ENCODE results near the gene LRFN2. TPM values are rescaled to one million over a fixed set of nuclear protein-coding genes. Genes with fewer than 3 reads are reported as not detected.

Gene LRFN2
- polyA plus RNA-seq, 3 donors from 2014 or later, result 0.67 to 1.8 (median 0.87) TPM

- Mint-ChIP-seq H3K36me3 (no peaks in the 10 kb centered on the region), H3K27ac (peak overlapping the region in 2 of 6 donors; percentile 64 to 85), H3K27me3 (ENCODE audit: low read depth in 3 of 3) (peaks cover 7 to 17% (median 9%) of the 10 kb centered on the region in 3 donors), H3K9me3 (no peaks in the 10 kb centered on the region), H3K4me1 (peaks cover 0 to 44% of the 10 kb centered on the region in 2 donors), H3K4me3 (peak overlapping the region; percentile 67 to 95 (median 90))
- no peak for DNase-seq
These were observed 4.3 kb downstream of the LRFN2 start for GRCh38 chr6:40582892-40583291.

DNA sequence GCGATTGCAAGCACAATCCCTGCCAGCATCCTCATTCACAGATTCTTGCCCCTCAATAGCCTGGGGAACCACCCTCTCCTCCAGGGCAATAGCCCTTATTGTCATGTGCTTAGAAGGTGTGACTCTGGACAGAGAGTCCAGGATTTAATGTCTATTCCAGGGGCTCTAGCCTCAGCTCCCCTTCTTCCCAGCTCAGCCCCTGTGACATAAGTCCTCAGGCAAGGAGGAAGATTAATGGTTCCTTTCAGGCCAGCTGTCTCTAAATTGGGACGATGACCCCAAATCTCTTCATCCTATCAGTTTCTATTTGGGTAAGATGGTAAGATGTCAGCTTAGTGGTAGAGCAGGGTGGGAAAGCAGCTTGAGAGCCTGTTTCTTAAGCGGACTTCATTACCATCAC lies 8.1 kb downstream of the LRFN2 start:
- Mint-ChIP-seq H3K27ac (no peak overlapping the region), H3K9me3 (no peaks in the 10 kb centered on the region), H3K27me3 (ENCODE audit: low read depth in 3 of 3) (peaks cover 0 to 4% (median 1%) of the 10 kb centered on the region in 3 donors), H3K36me3 (no peaks in the 10 kb centered on the region), H3K4me1 (peaks cover 0 to 14% of the 10 kb centered on the region in 2 donors), H3K4me3 (no peak overlapping the region)
- no peak for DNase-seq

GRCh38 chr6:40577672-40578071 lies 9.5 kb downstream of the LRFN2 start:
- no peaks in the 10 kb centered on the region for H3K9me3 Mint-ChIP-seq
- H3K4me3 Mint-ChIP-seq, result no peak overlapping the region
- H3K4me1 Mint-ChIP-seq, result peaks cover 0 to 1% of the 10 kb centered on the region in 2 donors

GRCh38 chr6:40573221-40573620 lies 13.9 kb downstream of the LRFN2 start:
- H3K4me1 Mint-ChIP-seq, result peaks cover 7 to 14% of the 10 kb centered on the region in 2 donors
- peaks cover 1 to 2% (median 2%) of the 10 kb centered on the region in 3 donors for H3K27me3 Mint-ChIP-seq (ENCODE audit: low read depth in 3 of 3)
- H3K36me3 Mint-ChIP-seq, result no peaks in the 10 kb centered on the region
- H3K9me3 Mint-ChIP-seq, result no peaks in the 10 kb centered on the region
- H3K4me3 Mint-ChIP-seq, result no peak overlapping the region
- DNase-seq, result no peak
- H3K27ac Mint-ChIP-seq, result no peak overlapping the region

More at GRCh38 chr6:40577672-40578071, 9.5 kb downstream of the LRFN2 start:
- no peak for DNase-seq
- H3K27me3 Mint-ChIP-seq (ENCODE audit: low read depth in 3 of 3), result peaks cover 0 to 2% (median 1%) of the 10 kb centered on the region in 3 donors
- no peak overlapping the region for H3K27ac Mint-ChIP-seq
- H3K36me3 Mint-ChIP-seq, result no peaks in the 10 kb centered on the region

DNA sequence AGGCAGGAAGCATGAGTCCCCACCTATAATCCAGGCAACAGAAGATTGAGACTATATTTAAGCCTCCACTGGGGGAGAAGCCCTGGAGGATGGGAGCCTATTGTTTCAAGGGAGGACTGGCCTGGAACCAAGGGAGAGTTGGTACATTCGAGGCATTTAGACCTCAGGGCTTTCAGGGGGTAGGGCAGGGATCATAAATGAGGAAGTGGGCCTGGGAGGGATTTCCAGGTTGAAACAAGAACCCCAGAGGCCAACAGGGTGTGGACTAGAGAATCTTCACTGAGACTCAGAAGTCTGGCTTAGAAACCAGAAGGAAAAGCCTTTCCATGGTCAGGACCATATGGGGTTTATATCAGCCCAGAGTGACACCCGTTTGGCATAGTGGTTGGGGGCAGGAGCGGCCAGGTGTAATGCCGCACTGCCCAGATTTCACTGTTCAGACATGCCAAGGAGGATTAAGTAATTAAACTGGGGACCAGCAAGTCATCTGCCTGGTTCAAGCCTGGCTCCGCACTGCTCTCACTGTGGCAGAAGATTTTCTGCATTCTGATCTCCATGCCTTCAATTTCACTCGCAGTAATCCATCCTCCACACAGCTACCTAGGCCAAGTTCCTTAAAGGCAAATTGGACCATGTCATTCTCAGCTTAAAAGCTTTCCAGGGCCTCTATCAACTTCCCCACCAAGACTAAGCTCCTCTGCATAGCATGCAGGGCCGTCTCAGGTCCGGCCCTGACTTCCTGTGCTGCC lies 17.8 kb downstream of the LRFN2 start:
- H3K36me3 Mint-ChIP-seq, result no peaks in the 10 kb centered on the region
- H3K9me3 Mint-ChIP-seq, result no peaks in the 10 kb centered on the region
- peaks cover 12 to 31% of the 10 kb centered on the region in 2 donors for H3K4me1 Mint-ChIP-seq
- H3K4me3 Mint-ChIP-seq, result no peak overlapping the region
- peak overlapping the region in 2 of 6 donors; percentile 22 to 44 for H3K27ac Mint-ChIP-seq
- H3K27me3 Mint-ChIP-seq (ENCODE audit: low read depth in 3 of 3), result peaks cover 0 to 7% (median 4%) of the 10 kb centered on the region in 3 donors
- DNase-seq, result no peak

DNA sequence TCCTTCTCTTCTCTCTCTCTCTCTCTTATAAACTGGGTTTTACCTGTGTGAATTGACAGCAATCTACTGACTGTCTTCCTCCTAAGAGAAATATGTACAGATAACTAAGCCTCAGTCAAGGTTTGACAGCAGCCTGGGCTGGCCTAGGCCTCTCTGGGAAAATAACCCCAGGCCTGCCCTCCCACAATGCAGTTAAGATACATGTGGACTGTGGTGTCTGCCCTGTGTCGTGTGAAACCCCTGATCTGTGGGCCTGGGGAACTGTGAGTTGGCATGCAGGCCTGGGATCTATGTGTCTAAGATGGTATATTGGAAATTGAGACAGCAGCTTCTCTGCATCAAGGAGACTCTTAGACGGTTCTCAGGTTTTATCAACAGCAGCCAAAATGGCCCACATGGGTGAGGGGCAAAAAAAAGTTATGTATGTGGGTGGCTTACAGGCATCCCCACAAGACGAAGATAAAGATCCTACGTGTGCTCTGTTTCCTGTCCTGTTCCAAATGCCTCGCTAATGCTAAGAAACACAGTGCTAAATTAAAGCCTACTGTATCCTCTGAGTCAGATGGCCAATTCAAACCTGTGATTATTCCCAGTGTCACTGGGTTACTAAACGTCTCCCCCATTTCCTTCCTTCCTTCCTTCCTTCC lies 19.0 kb downstream of the LRFN2 start:
- Mint-ChIP-seq H3K27ac (peak overlapping the region in 1 of 6 donors; percentile 10), H3K36me3 (no peaks in the 10 kb centered on the region), H3K9me3 (no peaks in the 10 kb centered on the region), H3K4me1 (peaks cover 13 to 38% of the 10 kb centered on the region in 2 donors), H3K4me3 (no peak overlapping the region), H3K27me3 (ENCODE audit: low read depth in 3 of 3) (peaks cover 0 to 7% (median 4%) of the 10 kb centered on the region in 3 donors)
- no peak for DNase-seq

GRCh38 chr6:40563111-40563510 lies 24.1 kb downstream of the LRFN2 start:
- DNase-seq, result no peak
- Mint-ChIP-seq H3K4me3 (no peak overlapping the region), H3K4me1 (peaks cover 8 to 22% of the 10 kb centered on the region in 2 donors), H3K27ac (no peak overlapping the region), H3K36me3 (no peaks in the 10 kb centered on the region), H3K27me3 (ENCODE audit: low read depth in 3 of 3) (peaks cover 2 to 6% (median 5%) of the 10 kb centered on the region in 3 donors), H3K9me3 (no peaks in the 10 kb centered on the region)

- Mint-ChIP-seq H3K27me3 (ENCODE audit: low read depth in 3 of 3) (peaks cover 2% of the 10 kb centered on the region in 3 donors), H3K27ac (no peak overlapping the region), H3K36me3 (no peaks in the 10 kb centered on the region), H3K4me1 (peaks cover 0 to 4% of the 10 kb centered on the region in 2 donors), H3K4me3 (no peak overlapping the region), H3K9me3 (no peaks in the 10 kb centered on the region)
- no peak for DNase-seq
These were observed 28.1 kb downstream of the LRFN2 start for GRCh38 chr6:40559056-40559455.

GRCh38 chr6:40558102-40558501 lies 29.1 kb downstream of the LRFN2 start:
- Mint-ChIP-seq H3K4me3 (no peak overlapping the region), H3K27me3 (ENCODE audit: low read depth in 3 of 3) (peaks cover 2% of the 10 kb centered on the region in 3 donors), H3K9me3 (no peaks in the 10 kb centered on the region), H3K36me3 (no peaks in the 10 kb centered on the region), H3K27ac (no peak overlapping the region), H3K4me1 (no peaks in the 10 kb centered on the region)
- no peak for DNase-seq

DNA sequence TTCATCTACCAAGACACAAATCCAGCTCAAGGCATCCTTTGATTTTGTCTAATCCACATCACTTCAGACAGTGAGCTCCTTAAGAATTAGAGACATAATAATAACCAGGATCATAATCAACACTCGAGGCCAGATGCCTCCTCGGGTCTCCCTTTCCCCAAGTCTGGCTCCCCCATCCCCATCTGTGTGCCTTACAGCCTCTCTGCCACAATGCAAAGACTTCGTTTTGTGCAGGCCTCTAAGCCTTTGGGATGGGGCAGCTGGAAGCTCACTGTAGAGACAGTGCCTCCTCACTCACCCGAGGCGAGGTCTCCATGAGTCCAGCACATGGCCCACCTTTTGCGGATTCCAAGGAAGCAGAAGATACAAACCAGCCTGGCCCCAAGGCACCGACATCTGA lies 30.3 kb downstream of the LRFN2 start:
- no peak overlapping the region for H3K4me3 Mint-ChIP-seq
- H3K27ac Mint-ChIP-seq, result peak overlapping the region in 1 of 6 donors; percentile 41
- H3K9me3 Mint-ChIP-seq, result no peaks in the 10 kb centered on the region
- peaks cover 0 to 2% (median 2%) of the 10 kb centered on the region in 3 donors for H3K27me3 Mint-ChIP-seq (ENCODE audit: low read depth in 3 of 3)
- H3K36me3 Mint-ChIP-seq, result no peaks in the 10 kb centered on the region
- DNase-seq, result no peak
- H3K4me1 Mint-ChIP-seq, result no peaks in the 10 kb centered on the region

DNA sequence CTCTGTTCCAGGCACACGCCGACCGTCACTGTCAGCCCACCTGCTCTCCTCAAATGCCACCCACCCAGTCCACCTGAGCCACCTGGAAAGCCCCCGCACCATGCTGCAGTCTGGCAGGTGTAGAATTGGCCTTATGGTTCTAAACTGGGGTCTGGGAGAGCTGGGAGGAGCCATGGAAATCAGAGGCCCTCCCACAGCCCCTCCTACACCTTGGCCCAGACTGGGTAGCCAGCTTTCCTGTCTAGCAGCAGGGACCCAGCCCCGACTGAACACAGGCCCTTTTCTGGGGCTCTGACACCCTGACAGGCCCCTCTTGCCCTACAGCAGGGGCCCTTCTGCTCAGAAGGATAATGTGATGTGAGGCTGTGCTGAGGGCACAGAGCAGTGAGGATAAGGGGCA lies 31.1 kb downstream of the LRFN2 start:
- H3K9me3 Mint-ChIP-seq, result no peaks in the 10 kb centered on the region
- no peak for DNase-seq
- no peak overlapping the region for H3K4me3 Mint-ChIP-seq
- H3K36me3 Mint-ChIP-seq, result no peaks in the 10 kb centered on the region
- H3K27ac Mint-ChIP-seq, result no peak overlapping the region
- peaks cover 0 to 2% (median 0%) of the 10 kb centered on the region in 3 donors for H3K27me3 Mint-ChIP-seq (ENCODE audit: low read depth in 3 of 3)
- H3K4me1 Mint-ChIP-seq, result no peaks in the 10 kb centered on the region

GRCh38 chr6:40555092-40555491 lies 32.1 kb downstream of the LRFN2 start:
- H3K4me3 Mint-ChIP-seq, result no peak overlapping the region
- H3K9me3 Mint-ChIP-seq, result no peaks in the 10 kb centered on the region
- H3K27ac Mint-ChIP-seq, result no peak overlapping the region
- no peaks in the 10 kb centered on the region for H3K27me3 Mint-ChIP-seq (ENCODE audit: low read depth in 3 of 3)
- DNase-seq, result no peak
- no peaks in the 10 kb centered on the region for H3K36me3 Mint-ChIP-seq
- H3K4me1 Mint-ChIP-seq, result peaks cover 0 to 5% of the 10 kb centered on the region in 2 donors

- no peaks in the 10 kb centered on the region for H3K36me3 Mint-ChIP-seq
- no peaks in the 10 kb centered on the region for H3K27me3 Mint-ChIP-seq (ENCODE audit: low read depth in 3 of 3)
- no peaks in the 10 kb centered on the region for H3K9me3 Mint-ChIP-seq
- no peak overlapping the region for H3K4me3 Mint-ChIP-seq
- peaks cover 0 to 7% of the 10 kb centered on the region in 2 donors for H3K4me1 Mint-ChIP-seq
- H3K27ac Mint-ChIP-seq, result no peak overlapping the region
- DNase-seq, result no peak
These were observed 34.2 kb downstream of the LRFN2 start for GRCh38 chr6:40552941-40553340.

DNA sequence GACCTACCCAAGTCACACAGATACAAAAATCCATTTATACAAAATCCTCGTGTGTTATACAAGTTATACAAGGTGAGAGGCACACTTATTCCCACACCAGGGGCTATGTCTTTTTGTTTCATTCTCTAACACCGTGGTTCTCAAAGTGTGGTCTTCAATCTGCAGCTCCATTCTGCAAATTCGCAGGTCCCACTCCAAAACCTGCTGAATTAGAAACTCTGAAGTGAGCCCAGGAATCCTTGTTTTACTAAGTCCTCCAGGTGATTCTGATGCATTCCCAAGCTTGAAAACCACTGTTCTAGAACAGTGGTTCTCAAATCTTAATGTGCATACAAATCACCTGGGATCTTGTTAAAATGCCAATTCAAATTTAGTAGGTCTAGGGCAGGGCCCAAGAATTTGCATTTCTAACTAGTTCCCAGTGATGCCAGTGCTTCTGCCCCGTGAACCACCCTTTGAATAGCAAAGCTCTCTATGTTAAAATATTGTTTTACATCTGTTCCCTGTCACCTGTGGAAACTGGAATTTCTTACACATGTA lies 35.1 kb downstream of the LRFN2 start:
- H3K4me3 Mint-ChIP-seq, result no peak overlapping the region
- no peaks in the 10 kb centered on the region for H3K36me3 Mint-ChIP-seq
- H3K4me1 Mint-ChIP-seq, result peaks cover 0 to 7% of the 10 kb centered on the region in 2 donors
- no peak for DNase-seq
- peaks cover 0 to 1% (median 0%) of the 10 kb centered on the region in 6 donors for H3K9me3 Mint-ChIP-seq
- H3K27me3 Mint-ChIP-seq (ENCODE audit: low read depth in 3 of 3), result peaks cover 0 to 4% (median 0%) of the 10 kb centered on the region in 3 donors
- H3K27ac Mint-ChIP-seq, result no peak overlapping the region

All from immature natural killer cell (primary cell).